SK-N-SH treated with all-trans-retinoic acid at 6 μM for 48 hours (cell line): ENCODE results near the gene MRGPRG.
"Not testable (repeated sequence)": the region's sequence is repeated elsewhere in the genome, so short reads cannot be mapped to it uniquely, and the experiment has no call there.

Experiments
- ATAC-seq: fragments of 200-7000 bp; cut with Tn5 transposase; 3 replicates; pipeline ENCODE4 v1.9.1; 2020; ENCODE audit warnings: mild to moderate bottlenecking, moderate library complexity
- ARNTL ChIP-seq: fragments of 450-650 bp; formaldehyde crosslinking; IDR thresholded peaks from 2 replicates; pipeline ENCODE4 v1.5.0; 2020; ENCODE audit warnings: low read depth, mild to moderate bottlenecking, moderate library complexity, borderline replicate concordance
- CSDC2 ChIP-seq: fragments of 250-450 bp; sonication (Bioruptor Pico); IDR thresholded peaks from 2 replicates; pipeline ENCODE4 v1.5.0; 2020; ENCODE audit warnings: mild to moderate bottlenecking, moderate library complexity
- ESRRG ChIP-seq: fragments of 250-450 bp; sonication (Bioruptor Pico); IDR thresholded peaks from 2 replicates; pipeline ENCODE4 v1.6.1; 2021; ENCODE audit warnings: mild to moderate bottlenecking
- ISL1 ChIP-seq: fragments of 250-450 bp; sonication (Bioruptor Pico); IDR thresholded peaks from 2 replicates; pipeline ENCODE4 v2.1.2; 2022; ENCODE audit warnings: mild to moderate bottlenecking, moderate library complexity
- OSR1 ChIP-seq: fragments of 250-450 bp; sonication (Bioruptor Pico); IDR thresholded peaks from 2 replicates; pipeline ENCODE4 v1.8.0; 2022; ENCODE audit warnings: moderate library complexity, mild to moderate bottlenecking, inconsistent platforms
- PPARA ChIP-seq: fragments of 250-450 bp; sonication (Bioruptor Pico); IDR thresholded peaks from 2 replicates; pipeline ENCODE4 v1.5.0; 2020; ENCODE audit warnings: mild to moderate bottlenecking, borderline replicate concordance
- SNAI2 ChIP-seq: fragments of 250-450 bp; sonication (Bioruptor Pico); IDR thresholded peaks from 2 replicates; pipeline ENCODE4 v1.5.0; 2020; ENCODE audit warnings: mild to moderate bottlenecking, moderate library complexity
- TCF4 ChIP-seq: fragments of 250-450 bp; sonication (Bioruptor Pico); IDR thresholded peaks from 2 replicates; pipeline ENCODE4 v1.8.0; 2021; ENCODE audit warnings: mild to moderate bottlenecking, moderate library complexity, borderline replicate concordance
- TOX ChIP-seq: fragments of 250-450 bp; sonication (Bioruptor Pico); IDR thresholded peaks from 2 replicates; pipeline ENCODE4 v1.8.0; 2021; ENCODE audit warnings: mild to moderate bottlenecking, moderate library complexity, borderline replicate concordance
- ZC3H10 ChIP-seq: fragments of 250-450 bp; sonication (Bioruptor Pico); IDR thresholded peaks from 2 replicates; pipeline ENCODE4 v1.5.1; 2021; ENCODE audit warnings: mild to moderate bottlenecking, moderate library complexity
- ZFP30 ChIP-seq: fragments of 450-650 bp; formaldehyde crosslinking; IDR thresholded peaks from 2 replicates; pipeline ENCODE4 v1.5.0; 2022; ENCODE audit warnings: mild to moderate bottlenecking, moderate library complexity
- ZNF565 ChIP-seq: fragments of 450-650 bp; formaldehyde crosslinking; conservative IDR thresholded peaks from 2 replicates; pipeline ENCODE4 v1.5.0; 2020; ENCODE audit warnings: low read depth, mild to moderate bottlenecking, moderate library complexity
- ZNF70 ChIP-seq: fragments of 450-650 bp; formaldehyde crosslinking; IDR thresholded peaks from 2 replicates; pipeline ENCODE4 v1.5.0; 2020; ENCODE audit warnings: mild to moderate bottlenecking, moderate library complexity
- TF ChIP-seq, protein P1 (sequence below): fragments of 250-450 bp; sonication (Bioruptor Pico); IDR thresholded peaks from 2 replicates; pipeline ENCODE4 v1.5.1; 2020; ENCODE audit warnings: low read depth, mild to moderate bottlenecking, moderate library complexity
- TF ChIP-seq, protein P2 (sequence below): fragments of 250-450 bp; sonication (Bioruptor Pico); IDR thresholded peaks from 2 replicates; pipeline ENCODE4 v1.5.1; 2021; ENCODE audit warnings: mild to moderate bottlenecking, moderate library complexity
- TF ChIP-seq, protein P3 (sequence below): fragments of 250-450 bp; sonication (Bioruptor Pico); IDR thresholded peaks from 2 replicates; pipeline ENCODE4 v1.8.0; 2020; ENCODE audit warnings: mild to moderate bottlenecking, moderate library complexity, borderline replicate concordance

The MRGPRG gene, protein sequence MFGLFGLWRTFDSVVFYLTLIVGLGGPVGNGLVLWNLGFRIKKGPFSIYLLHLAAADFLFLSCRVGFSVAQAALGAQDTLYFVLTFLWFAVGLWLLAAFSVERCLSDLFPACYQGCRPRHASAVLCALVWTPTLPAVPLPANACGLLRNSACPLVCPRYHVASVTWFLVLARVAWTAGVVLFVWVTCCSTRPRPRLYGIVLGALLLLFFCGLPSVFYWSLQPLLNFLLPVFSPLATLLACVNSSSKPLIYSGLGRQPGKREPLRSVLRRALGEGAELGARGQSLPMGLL

DNA sequence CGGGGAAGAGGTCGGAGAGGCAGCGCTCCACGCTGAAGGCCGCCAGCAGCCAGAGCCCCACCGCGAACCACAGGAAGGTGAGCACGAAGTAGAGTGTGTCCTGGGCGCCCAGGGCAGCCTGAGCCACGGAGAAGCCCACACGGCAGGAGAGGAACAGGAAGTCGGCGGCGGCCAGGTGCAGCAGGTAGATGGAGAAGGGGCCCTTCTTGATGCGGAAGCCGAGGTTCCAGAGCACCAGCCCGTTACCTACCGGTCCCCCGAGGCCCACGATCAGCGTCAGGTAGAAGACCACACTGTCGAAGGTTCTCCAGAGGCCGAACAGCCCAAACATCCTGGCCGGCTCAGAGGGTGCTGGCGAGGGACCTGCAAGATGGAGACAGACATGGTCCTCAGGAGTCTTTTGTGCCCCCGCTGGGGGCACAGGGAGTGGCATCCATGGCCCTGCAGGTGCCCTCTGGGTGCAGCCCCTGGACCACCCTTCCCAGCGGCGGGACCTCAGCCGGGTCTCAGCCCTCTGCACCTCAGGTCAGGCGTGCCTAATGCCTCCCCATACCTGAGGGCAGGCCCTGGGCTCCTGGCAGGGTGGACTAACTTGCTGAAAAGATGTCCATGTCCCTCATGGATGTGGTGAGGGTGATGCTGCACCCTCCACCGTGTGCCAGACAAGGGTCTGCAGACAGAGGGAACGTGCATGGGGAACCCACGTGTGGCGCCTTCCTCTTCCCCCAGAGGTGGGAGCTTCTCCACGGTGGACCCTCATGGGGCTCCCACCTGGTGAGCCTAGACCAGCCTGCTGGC lies at the start of gene MRGPRG:
TSS of gene MRGPRG (minus strand) at position 331 of the 798 bp plus-strand sequence. CDS start at position 331, 0 bp downstream.
- ATAC-seq = no peak
- TF ChIP-seq ISL1 (no peak), CSDC2 (CRISPR knock-in tag) (no peak), ARNTL (no peak), TOX (CRISPR knock-in tag) (no peak), OSR1 (CRISPR knock-in tag) (no peak), SNAI2 (CRISPR knock-in tag) (no peak), ESRRG (CRISPR knock-in tag) (no peak), TCF4 (CRISPR knock-in tag) (no peak), ZNF70 (CRISPR knock-in tag) (no peak)
- TF ChIP-seq, protein P1, sequence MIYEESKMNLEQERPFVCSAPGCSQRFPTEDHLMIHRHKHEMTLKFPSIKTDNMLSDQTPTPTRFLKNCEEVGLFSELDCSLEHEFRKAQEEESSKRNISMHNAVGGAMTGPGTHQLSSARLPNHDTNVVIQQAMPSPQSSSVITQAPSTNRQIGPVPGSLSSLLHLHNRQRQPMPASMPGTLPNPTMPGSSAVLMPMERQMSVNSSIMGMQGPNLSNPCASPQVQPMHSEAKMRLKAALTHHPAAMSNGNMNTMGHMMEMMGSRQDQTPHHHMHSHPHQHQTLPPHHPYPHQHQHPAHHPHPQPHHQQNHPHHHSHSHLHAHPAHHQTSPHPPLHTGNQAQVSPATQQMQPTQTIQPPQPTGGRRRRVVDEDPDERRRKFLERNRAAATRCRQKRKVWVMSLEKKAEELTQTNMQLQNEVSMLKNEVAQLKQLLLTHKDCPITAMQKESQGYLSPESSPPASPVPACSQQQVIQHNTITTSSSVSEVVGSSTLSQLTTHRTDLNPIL (CRISPR knock-in tag) = no peak
- TF ChIP-seq, protein P2, sequence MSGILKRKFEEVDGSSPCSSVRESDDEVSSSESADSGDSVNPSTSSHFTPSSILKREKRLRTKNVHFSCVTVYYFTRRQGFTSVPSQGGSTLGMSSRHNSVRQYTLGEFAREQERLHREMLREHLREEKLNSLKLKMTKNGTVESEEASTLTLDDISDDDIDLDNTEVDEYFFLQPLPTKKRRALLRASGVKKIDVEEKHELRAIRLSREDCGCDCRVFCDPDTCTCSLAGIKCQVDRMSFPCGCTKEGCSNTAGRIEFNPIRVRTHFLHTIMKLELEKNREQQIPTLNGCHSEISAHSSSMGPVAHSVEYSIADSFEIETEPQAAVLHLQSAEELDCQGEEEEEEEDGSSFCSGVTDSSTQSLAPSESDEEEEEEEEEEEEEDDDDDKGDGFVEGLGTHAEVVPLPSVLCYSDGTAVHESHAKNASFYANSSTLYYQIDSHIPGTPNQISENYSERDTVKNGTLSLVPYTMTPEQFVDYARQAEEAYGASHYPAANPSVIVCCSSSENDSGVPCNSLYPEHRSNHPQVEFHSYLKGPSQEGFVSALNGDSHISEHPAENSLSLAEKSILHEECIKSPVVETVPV = no peak
- TF ChIP-seq, protein P3, sequence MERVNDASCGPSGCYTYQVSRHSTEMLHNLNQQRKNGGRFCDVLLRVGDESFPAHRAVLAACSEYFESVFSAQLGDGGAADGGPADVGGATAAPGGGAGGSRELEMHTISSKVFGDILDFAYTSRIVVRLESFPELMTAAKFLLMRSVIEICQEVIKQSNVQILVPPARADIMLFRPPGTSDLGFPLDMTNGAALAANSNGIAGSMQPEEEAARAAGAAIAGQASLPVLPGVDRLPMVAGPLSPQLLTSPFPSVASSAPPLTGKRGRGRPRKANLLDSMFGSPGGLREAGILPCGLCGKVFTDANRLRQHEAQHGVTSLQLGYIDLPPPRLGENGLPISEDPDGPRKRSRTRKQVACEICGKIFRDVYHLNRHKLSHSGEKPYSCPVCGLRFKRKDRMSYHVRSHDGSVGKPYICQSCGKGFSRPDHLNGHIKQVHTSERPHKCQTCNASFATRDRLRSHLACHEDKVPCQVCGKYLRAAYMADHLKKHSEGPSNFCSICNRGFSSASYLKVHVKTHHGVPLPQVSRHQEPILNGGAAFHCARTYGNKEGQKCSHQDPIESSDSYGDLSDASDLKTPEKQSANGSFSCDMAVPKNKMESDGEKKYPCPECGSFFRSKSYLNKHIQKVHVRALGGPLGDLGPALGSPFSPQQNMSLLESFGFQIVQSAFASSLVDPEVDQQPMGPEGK = no peak

DNA sequence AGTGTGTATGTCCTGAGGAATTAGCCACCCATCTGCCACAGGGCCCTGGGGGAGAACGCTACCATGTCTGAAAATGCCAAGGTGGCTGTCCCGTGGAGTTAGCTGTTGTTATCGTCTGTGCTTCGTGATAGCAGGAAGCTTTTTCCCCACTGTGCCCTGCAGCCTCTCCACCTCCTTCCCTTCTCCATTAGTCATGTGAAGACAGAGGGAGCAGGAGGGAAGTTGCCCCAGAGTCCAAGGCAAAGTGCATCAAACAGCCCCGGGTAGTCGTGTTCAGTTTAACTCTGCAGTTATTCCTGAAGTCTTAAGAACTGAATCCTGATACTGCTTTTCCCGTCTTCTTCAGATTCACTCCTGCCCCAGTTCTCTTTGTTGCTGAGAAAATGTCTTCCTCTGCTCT lies 43.9 kb upstream of the MRGPRG start:
- not testable (repeated sequence) for ATAC-seq

DNA sequence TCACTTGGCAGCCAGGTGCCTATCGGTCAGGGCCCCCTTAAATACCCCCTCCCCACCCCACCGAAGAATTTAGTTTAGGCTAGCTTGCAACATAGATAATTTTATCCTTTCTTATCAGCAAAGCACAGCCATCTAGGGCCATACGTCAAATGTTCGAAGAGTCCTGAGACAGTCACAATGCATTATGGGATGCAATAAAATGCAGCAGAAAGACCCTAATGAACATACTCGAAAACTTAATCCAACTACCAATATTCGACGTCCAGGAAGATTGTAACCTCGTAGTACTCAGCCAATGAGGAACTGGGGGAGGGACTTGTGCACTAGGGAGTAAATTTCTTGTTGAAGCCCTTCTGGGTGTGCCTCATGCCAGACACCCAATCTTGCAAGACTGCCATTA lies 43.2 kb upstream of the MRGPRG start:
- ATAC-seq = not testable (repeated sequence)

DNA sequence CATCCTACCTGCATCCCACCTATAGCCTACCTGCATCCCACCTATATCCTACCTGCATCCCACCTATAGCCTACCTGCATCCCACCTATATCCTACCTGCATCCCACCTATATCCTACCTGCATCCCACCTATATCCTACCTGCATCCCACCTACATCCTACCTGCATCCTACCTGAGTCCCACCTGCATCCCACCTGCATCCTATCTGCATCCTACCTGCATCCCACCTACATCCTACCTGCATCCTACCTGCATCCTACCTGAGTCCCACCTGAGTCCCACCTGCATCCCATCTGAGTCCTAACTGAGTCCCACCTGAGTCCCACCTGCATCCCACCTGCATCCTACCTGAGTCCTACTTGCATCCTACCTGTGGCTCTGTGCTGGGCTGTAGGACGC lies 38.9 kb upstream of the MRGPRG start:
- not testable (repeated sequence) for ATAC-seq

DNA sequence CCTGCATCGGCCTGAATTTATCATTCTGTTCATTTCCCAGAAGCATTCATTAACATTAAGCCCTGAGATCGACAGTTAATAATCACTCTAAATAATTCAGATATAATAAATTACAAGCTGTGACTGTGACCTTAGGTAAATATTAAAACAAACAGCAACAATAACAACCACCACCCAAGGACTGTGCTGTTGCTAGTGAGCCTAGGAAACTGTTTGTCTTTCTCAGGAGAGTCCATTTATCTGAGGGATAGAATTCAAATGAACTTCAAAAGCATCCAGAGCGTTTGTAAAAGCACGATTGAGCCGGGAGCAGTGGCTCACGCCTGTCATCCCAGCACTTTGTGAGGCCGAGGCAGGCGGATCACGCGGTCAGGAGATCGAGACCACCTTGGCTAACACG lies 36.6 kb upstream of the MRGPRG start:
- not testable (repeated sequence) for ATAC-seq

DNA sequence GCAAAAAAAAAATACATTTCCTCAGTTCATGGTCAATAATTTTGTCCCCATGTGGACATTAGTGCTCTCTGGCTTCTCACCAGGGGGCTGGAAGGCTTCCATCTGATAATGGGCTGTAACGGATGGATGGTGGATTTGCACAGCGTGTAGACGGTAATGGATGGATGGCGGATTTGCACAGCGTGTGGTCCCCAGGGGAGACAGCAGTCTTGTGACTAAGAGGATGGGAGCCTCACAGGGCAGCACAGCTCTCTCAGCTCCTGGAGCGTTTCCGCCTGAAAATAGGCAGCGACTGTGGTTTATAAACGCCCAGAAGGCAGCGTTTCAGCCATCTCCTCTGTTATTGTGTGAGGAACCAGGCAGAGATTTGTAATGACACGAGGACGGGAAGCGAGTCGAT lies 36.2 kb upstream of the MRGPRG start:
- ATAC-seq = not testable (repeated sequence)

DNA sequence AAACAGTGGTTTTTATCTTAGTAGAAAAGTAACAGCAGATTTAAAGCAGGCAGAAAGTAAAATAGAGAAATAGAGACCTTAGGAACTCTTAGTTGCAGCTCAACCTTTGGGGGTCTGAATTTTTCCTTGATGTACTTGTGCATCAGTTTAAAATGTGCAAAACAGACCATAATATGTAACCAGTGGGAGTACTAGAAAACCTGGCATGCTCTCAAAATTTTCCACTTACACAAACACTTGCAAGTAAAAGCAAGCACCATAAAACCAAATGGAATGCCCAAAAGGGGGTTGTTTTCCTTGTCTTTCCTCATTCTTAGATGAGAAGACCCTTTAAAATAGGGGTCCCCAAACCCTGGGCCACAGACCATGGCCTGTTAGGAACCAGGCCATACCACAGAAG lies 26.5 kb upstream of the MRGPRG start:
- ATAC-seq = no peak

More for the DNA sequence above, 26.5 kb upstream of the MRGPRG start:
- TF ChIP-seq OSR1 (CRISPR knock-in tag) (no peak), TCF4 (CRISPR knock-in tag) (no peak), ZNF565 (CRISPR knock-in tag) (no peak), ESRRG (CRISPR knock-in tag) (no peak), ZFP30 (CRISPR knock-in tag) (no peak), ZNF70 (CRISPR knock-in tag) (no peak), ARNTL (no peak), PPARA (no peak), SNAI2 (CRISPR knock-in tag) (no peak), ZC3H10 (no peak)
- TF ChIP-seq, protein P3 = no peak
- TF ChIP-seq, protein P2 = no peak
